Lower lobe of right lung (tissue), 2 donors: ENCODE measurements around the gene LRIG1. TPM values are rescaled to one million over a fixed set of nuclear protein-coding genes. Genes with fewer than 3 reads are reported as not detected.
A peak's percentile ranks its signal among the peaks of the same experiment; 100 is the strongest.

Source experiments
- ATAC-seq, 2 donors: fragments of 200-7000 bp; cut with Tn5 transposase; one replicate each; pipeline ENCODE4 v1.9.1; 2020 to 2022; ENCODE audit warnings: mild to moderate bottlenecking in 2 of 2, moderate library complexity in 2 of 2
- DNase-seq: peaks from one replicate; pipeline ENCODE4 v3.0.0-alpha.2; 2020
- H3K27ac ChIP-seq: fragments of 200-600 bp; one replicate; pipeline ENCODE4 v1.8.0; 2022
- H3K27me3 ChIP-seq: fragments of 200-600 bp; one replicate; pipeline ENCODE4 v1.8.0; 2022; ENCODE audit warnings: low read depth
- H3K36me3 ChIP-seq: fragments of 200-600 bp; one replicate; pipeline ENCODE4 v1.8.0; 2022; ENCODE audit warnings: mild to moderate bottlenecking
- H3K4me1 ChIP-seq: fragments of 200-600 bp; one replicate; pipeline ENCODE4 v1.8.0; 2022
- H3K4me3 ChIP-seq: fragments of 200-600 bp; one replicate; pipeline ENCODE4 v1.8.0; 2022; ENCODE audit warnings: mild to moderate bottlenecking
- H3K9me3 ChIP-seq: fragments of 200-600 bp; one replicate; pipeline ENCODE4 v1.8.0; 2022
- CTCF ChIP-seq: fragments of 200-600 bp; IDR thresholded peaks from one replicate; pipeline ENCODE4 v1.8.0; 2022; ENCODE audit warnings: antibody characterized with exemption, mild to moderate bottlenecking
- intact Hi-C: fragments of 100-400 bp; cut with DNase I; formaldehyde crosslinking; loops from one replicate; pipeline ENCODE4 v1.11.0; 2022
- total RNA-seq: library from RNA; stranded (reverse); fragmentation: NEBNext Ultra II Directional; extraction: Animal tissue kit (Norgen Biotek cat#: 25700); gene quantifications from one replicate; pipeline ENCODE4 v1.2.1, GENCODE V29; 2021
- donor health status: DM: no; HTN: yes; CAD: no; lungs with severe emphysema.

Gene LRIG1
- total RNA-seq, 1 donor from 2014 or later: 54.2 TPM

GRCh38 chr3:66486202-66486601, 14.6 kb downstream of the LRIG1 start:
- intact Hi-C loops: no loop called here

GRCh38 chr3:66485291-66485968, 15.4 kb downstream of the LRIG1 start:
- peaks cover 91% of the 10 kb centered on the region for H3K4me1 ChIP-seq

More at GRCh38 chr3:66486202-66486601, 14.6 kb downstream of the LRIG1 start:
- Histone ChIP-seq H3K27ac (peak overlapping the region; percentile 48), H3K4me1 (peaks cover 91% of the 10 kb centered on the region), H3K27me3 (no peaks in the 10 kb centered on the region), H3K4me3 (no peak overlapping the region), H3K9me3 (no peaks in the 10 kb centered on the region), H3K36me3 (no peaks in the 10 kb centered on the region)
- no peak for TF ChIP-seq CTCF
- ATAC-seq (no peak), DNase-seq (no peak)

GRCh38 chr3:66484106-66484844, 16.5 kb downstream of the LRIG1 start:
- no peak overlapping the region for H3K4me3 ChIP-seq
- no peak for TF ChIP-seq CTCF
- peaks cover 91% of the 10 kb centered on the region for H3K4me1 ChIP-seq
- no peaks in the 10 kb centered on the region for H3K36me3 ChIP-seq
- peak overlapping the region; percentile 21 for H3K27ac ChIP-seq
- no peaks in the 10 kb centered on the region for H3K27me3 ChIP-seq
- intact Hi-C loops: no loop called here
- DNase-seq: no peak
- H3K9me3 ChIP-seq: no peaks in the 10 kb centered on the region
- ATAC-seq: no peak

More at GRCh38 chr3:66485291-66485968, 15.4 kb downstream of the LRIG1 start:
- DNase-seq: no peak
- H3K36me3 ChIP-seq: no peaks in the 10 kb centered on the region
- H3K27ac ChIP-seq: no peak overlapping the region
- no peak for TF ChIP-seq CTCF
- peak; percentile 25 to 37 for ATAC-seq
- intact Hi-C loops: no loop called here
- H3K27me3 ChIP-seq: no peaks in the 10 kb centered on the region
- H3K9me3 ChIP-seq: no peaks in the 10 kb centered on the region
- no peak overlapping the region for H3K4me3 ChIP-seq

GRCh38 chr3:66483409-66483906, 17.4 kb downstream of the LRIG1 start:
- H3K4me3 ChIP-seq: no peak overlapping the region
- no peak for DNase-seq
- intact Hi-C loops: no loop called here
- H3K4me1 ChIP-seq: peaks cover 93% of the 10 kb centered on the region
- peak; percentile 16 to 44 for ATAC-seq
- no peaks in the 10 kb centered on the region for H3K36me3 ChIP-seq
- H3K27ac ChIP-seq: peak overlapping the region; percentile 21
- no peaks in the 10 kb centered on the region for H3K9me3 ChIP-seq
- H3K27me3 ChIP-seq: no peaks in the 10 kb centered on the region
- no peak for TF ChIP-seq CTCF

- peaks cover 98% of the 10 kb centered on the region for H3K4me1 ChIP-seq
- TF ChIP-seq CTCF: no peak
- H3K9me3 ChIP-seq: no peaks in the 10 kb centered on the region
- ATAC-seq (peak; percentile 38 to 50), DNase-seq (no peak)
- H3K27ac ChIP-seq: peak overlapping the region; percentile 21
- no peaks in the 10 kb centered on the region for H3K27me3 ChIP-seq
- H3K36me3 ChIP-seq: no peaks in the 10 kb centered on the region
- H3K4me3 ChIP-seq: no peak overlapping the region
- intact Hi-C loops: no loop called here
Observed at GRCh38 chr3:66483006-66483405, 17.8 kb downstream of the LRIG1 start.
